Epithelial cell of proximal tubule (primary cell): Measurements from ENCODE around the gene PKIG. TPM values are rescaled to one million over a fixed set of nuclear protein-coding genes. Genes with fewer than 3 reads are reported as not detected.

ENCODE experiments used
- DNase-seq: peaks from one replicate; pipeline ENCODE4 v3.0.0-alpha.2; 2011; ENCODE audit warnings: low read depth
- H3K4me3 ChIP-seq: 2 replicates; pipeline ENCODE4 v1.5.1; 2011; ENCODE audit warnings: low read depth, mild to moderate bottlenecking, low read length
- CTCF ChIP-seq: conservative IDR thresholded peaks from 2 replicates; pipeline ENCODE4 v1.5.1; 2012; ENCODE audit warnings: low read depth, mild to moderate bottlenecking, low read length
- total RNA-seq: library from RNA; depleted of rRNA; stranded (reverse); fragments of >200 nt; gene quantifications from 2 replicates; pipeline ENCODE4 v1.2.3, GENCODE V29; 2015

Gene PKIG
- 28.8 and 64.3 TPM in 2 replicates for total RNA-seq

GRCh38 chr20:44582311-44583025 lies at the start of gene PKIG:
Gene PKIG, plus strand, starts transcription at chr20:44582579. Its CDS starts 31,978 bp downstream, at chr20:44614557.
- no peak within 1 kb of the TSS for H3K4me3 ChIP-seq
- DNase-seq, result no peak
- no peak for TF ChIP-seq CTCF

DNA sequence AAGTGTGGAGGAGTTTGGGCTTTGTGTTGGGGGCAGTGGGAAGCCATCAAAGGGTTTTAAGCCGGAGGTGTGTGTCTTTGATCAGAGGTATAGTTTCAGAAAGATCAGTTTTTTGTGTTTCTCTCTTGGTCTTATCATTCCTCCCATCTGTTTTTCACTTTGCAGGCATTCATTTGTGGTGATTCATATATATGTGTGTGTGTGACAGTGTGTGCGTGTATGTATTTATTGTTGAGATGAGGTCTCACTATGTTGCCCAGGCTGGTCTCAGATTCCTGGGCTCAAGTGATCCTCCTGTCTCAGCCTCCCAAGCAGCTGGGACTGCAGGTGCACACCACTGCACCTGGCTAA lies 49.4 kb upstream of the PKIG start:
- DNase-seq, result no peak
- no peak for TF ChIP-seq CTCF
- peak overlapping the region; percentile 62 for H3K4me3 ChIP-seq

DNA sequence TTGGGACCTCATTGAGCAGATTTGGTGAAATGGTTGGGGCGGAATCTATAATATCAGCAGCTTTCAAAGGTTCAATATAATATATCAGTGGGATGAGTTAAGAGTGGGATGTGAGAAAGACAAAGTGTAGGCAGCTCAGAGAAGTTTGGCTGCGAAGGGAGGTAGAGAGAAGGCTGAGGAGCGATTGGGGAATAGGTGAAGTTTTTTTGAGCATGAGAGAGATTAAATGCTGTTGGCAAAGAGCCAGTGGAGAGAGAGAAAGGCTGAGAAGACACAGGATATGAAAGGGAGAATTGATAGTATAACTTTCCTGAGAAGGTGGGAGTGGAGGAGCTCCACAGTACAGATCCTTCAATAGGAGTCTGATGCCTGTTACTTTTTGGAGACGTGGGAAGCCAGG lies 48.5 kb upstream of the PKIG start:
- DNase-seq, result no peak
- no peak overlapping the region for H3K4me3 ChIP-seq
- no peak for TF ChIP-seq CTCF

- no peak for TF ChIP-seq CTCF
- H3K4me3 ChIP-seq, result no peak overlapping the region
- DNase-seq, result no peak
Measured at GRCh38 chr20:44536175-44536574, 46.2 kb upstream of the PKIG start.

- peak; percentile 18 for TF ChIP-seq CTCF
- no peak overlapping the region for H3K4me3 ChIP-seq
Measured at GRCh38 chr20:44537993-44538392, 44.4 kb upstream of the PKIG start.

GRCh38 chr20:44540834-44541233 lies 41.5 kb upstream of the PKIG start:
- H3K4me3 ChIP-seq, result no peak overlapping the region
- no peak for DNase-seq
- no peak for TF ChIP-seq CTCF

More at GRCh38 chr20:44537993-44538392, 44.4 kb upstream of the PKIG start:
- no peak for DNase-seq

GRCh38 chr20:44541992-44542391 lies 40.4 kb upstream of the PKIG start:
- TF ChIP-seq CTCF, result no peak
- no peak for DNase-seq

More at GRCh38 chr20:44541992-44542391, 40.4 kb upstream of the PKIG start:
- no peak overlapping the region for H3K4me3 ChIP-seq
